ENCODE measurements around the gene ZSCAN5A. TPM values are rescaled to one million over a fixed set of nuclear protein-coding genes. Genes with fewer than 3 reads are reported as not detected.

Gene ZSCAN5A, protein sequence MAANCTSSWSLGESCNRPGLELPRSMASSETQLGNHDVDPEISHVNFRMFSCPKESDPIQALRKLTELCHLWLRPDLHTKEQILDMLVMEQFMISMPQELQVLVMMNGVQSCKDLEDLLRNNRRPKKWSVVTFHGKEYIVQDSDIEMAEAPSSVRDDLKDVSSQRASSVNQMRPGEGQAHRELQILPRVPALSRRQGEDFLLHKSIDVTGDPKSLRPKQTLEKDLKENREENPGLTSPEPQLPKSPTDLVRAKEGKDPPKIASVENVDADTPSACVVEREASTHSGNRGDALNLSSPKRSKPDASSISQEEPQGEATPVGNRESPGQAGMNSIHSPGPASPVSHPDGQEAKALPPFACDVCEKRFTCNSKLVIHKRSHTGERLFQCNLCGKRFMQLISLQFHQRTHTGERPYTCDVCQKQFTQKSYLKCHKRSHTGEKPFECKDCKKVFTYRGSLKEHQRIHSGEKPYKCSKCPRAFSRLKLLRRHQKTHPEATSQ
- total RNA-seq, result 7.5 and 13.2 TPM in 2 replicates

DNA sequence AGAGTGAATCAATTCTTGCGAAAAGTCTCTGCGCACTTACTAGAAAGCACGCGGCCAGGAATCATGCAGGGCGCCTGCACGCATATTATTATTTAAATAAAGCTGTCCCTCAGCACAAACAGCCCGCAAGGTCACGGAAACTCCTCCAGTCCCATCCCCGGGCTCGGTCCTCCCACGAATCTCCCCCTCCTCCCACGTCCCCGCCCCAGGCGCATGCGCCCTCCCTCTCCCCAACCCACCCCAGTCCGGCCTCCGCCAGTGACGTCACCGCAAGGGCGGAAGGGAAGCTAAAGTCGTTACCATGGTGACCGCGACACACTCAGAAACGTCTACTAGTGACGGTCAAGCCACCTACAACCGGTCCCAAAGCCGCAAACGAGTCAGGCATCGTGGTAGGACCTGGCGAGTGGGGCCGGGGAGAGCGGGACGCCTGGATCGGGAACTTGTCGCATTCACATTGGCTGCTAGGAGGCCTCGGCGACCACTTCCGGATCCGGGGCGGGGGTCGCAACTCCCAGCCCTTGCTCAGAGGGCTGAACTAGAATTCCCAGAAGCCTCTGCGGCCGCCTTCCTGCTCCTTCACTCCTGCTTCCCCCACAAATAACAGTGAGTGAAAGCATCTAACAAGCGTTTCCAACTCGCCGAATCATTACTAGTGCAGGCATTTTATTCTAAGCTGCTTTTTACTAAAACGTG lies at the start of gene ZSCAN5A:
Gene ZSCAN5A, minus strand, starts transcription at position 459 of the 696 bp plus-strand sequence. CDS start 89,793 bp downstream, outside the sequence.

DNA sequence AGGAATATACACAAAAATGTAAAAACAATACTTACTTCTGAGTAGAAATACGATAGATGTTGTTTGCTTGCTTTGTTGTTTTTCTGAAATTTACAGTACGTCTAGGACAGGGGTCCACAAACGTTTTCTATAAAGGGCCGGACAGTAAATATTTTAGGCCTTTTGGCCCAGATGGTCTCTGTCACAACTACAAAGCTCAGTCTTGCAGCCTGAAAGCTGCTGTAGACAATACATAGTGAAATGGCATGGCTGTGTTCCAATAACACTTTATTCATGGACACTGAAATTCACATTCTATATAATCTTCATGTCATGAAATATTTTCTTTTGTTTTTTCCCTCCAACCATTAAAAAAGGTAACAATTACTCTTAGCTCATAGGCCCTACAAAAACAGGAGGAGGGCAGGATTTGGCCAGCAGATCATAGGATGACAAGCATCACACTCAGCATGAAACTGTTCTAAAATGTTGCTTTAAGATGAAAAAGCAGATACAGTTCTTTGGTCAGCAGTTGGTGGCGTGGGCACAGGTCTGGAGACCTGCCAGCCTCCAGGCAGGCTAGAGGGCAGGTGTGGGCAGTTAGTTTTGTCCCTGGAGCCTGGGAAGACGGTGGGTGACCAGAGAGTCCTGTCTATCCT lies 42.4 kb downstream of the ZSCAN5A start, which contains the start of gene EDDM13:
Gene EDDM13, plus strand, starts transcription at position 588 of the 638 bp plus-strand sequence. CDS start 87 bp downstream, outside the sequence.

GRCh38 chr19:56201973-56202372 lies 112.7 kb downstream of the ZSCAN5A start, which contains the start of gene ZSCAN5C:
ZSCAN5C (plus strand) TSS chr19:56202273; CDS start chr19:56205914, 3,641 bp downstream.

GRCh38 chr19:56197646-56198045 lies 117.0 kb downstream of the ZSCAN5A start, which contains the start of gene ZSCAN5B:
ZSCAN5B (minus strand) TSS chr19:56197783; CDS start chr19:56193052, 4,731 bp downstream.

DNA sequence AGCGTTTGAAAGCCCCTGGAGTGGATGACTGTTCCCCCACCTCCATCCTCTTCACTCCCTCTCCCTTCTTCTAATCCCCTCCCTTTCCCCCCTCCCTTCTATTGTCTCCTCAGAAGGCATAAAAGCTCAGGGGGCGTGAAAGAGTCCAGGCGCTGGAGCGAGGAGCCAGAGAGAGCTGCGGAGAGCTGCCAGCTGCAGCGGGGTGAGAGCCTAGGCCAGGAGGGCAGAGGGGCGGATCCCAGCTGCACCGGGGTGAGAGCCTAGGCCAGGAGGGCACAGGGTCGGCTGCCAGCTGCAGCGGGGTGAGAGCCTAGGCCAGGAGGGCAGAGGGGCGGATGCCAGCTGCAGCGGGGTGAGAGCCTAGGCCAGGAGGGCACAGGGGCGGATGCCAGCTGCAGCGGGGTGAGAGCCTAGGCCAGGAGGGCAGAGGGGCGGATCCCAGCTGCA lies 138.8 kb downstream of the ZSCAN5A start, which contains the start of gene GALP:
Gene GALP, plus strand, starts transcription at position 148 of the 447 bp plus-strand sequence. CDS start 1,101 bp downstream, outside the sequence.

Small RNA genes within 50 kb of the gene (small RNA-seq; reads per million reads assigned to genes)
- not detected for gene RF00019

Other genes starting within 250 kb of the ZSCAN5A start
- 26.7 and 32.0 TPM in 2 replicates for gene ZNF787, start 193.5 kb downstream of the ZSCAN5A start, total RNA-seq
- 15.7 and 17.8 TPM in 2 replicates for gene ZNF444, start 173.6 kb downstream of the ZSCAN5A start, total RNA-seq
- gene GALP, start 138.8 kb downstream of the ZSCAN5A start, total RNA-seq, result not detected in 2 replicates
- gene ZSCAN5B, start 117.1 kb downstream of the ZSCAN5A start, total RNA-seq, result 0.11 TPM in 1 of 2 replicates, not detected in the other
- gene ZSCAN5C, start 112.6 kb downstream of the ZSCAN5A start, total RNA-seq, result not detected in 2 replicates
- gene EDDM13, start 42.1 kb downstream of the ZSCAN5A start, total RNA-seq, result not detected in 2 replicates
- 3.3 and 3.9 TPM in 2 replicates for gene ZNF582, start 78.7 kb upstream of the ZSCAN5A start, total RNA-seq
- 5.5 and 12.6 TPM in 2 replicates for gene ZNF583, start 89.5 kb upstream of the ZSCAN5A start, total RNA-seq
- 4.3 and 6.7 TPM in 2 replicates for gene ZNF667, start 162.5 kb upstream of the ZSCAN5A start, total RNA-seq
- 4.4 and 6.7 TPM in 2 replicates for gene ZNF471, start 193.0 kb upstream of the ZSCAN5A start, total RNA-seq
- 5.5 and 9.4 TPM in 2 replicates for gene ZFP28, start 224.1 kb upstream of the ZSCAN5A start, total RNA-seq